ENCODE data around the gene ZFYVE9.

DNA sequence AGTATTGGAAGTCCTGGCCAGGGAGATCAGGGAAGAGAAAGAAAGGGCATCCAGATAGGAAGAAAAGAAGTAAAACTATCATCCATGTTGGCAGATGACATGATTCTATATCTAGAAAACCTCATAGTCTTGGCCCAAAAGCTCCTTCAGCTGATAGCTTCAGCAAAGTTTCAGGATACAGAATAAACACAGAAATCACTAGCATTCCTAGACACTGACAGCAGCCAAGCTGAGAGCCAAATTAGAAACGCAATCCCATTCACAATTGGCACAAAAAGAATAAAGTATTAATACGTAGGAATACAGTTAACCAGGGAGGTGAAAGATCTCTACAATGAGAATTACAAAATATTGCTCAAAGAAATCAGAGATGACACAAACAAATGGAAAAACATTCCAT, 44.6 kb downstream of the ZFYVE9 start:
- no peak for TF ChIP-seq POLR2A (IDR thresholded peaks at IDR 0.05; ENCODE audit: extremely low read depth, insufficient read length)
- TF ChIP-seq, protein P1, sequence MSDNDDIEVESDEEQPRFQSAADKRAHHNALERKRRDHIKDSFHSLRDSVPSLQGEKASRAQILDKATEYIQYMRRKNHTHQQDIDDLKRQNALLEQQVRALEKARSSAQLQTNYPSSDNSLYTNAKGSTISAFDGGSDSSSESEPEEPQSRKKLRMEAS (IDR thresholded peaks at IDR 0.05; ENCODE audit: low read depth, low read length) = no peak
- TF ChIP-seq, protein P2, sequence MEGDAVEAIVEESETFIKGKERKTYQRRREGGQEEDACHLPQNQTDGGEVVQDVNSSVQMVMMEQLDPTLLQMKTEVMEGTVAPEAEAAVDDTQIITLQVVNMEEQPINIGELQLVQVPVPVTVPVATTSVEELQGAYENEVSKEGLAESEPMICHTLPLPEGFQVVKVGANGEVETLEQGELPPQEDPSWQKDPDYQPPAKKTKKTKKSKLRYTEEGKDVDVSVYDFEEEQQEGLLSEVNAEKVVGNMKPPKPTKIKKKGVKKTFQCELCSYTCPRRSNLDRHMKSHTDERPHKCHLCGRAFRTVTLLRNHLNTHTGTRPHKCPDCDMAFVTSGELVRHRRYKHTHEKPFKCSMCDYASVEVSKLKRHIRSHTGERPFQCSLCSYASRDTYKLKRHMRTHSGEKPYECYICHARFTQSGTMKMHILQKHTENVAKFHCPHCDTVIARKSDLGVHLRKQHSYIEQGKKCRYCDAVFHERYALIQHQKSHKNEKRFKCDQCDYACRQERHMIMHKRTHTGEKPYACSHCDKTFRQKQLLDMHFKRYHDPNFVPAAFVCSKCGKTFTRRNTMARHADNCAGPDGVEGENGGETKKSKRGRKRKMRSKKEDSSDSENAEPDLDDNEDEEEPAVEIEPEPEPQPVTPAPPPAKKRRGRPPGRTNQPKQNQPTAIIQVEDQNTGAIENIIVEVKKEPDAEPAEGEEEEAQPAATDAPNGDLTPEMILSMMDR (IDR thresholded peaks at IDR 0.05; ENCODE audit: low read depth, low read length) = no peak

Measured in NB4 (cell line).